Progenitor cell of endocrine pancreas (in vitro differentiated cells): Measurements from ENCODE around the gene ACAA1. TPM values are rescaled to one million over a fixed set of nuclear protein-coding genes. Genes with fewer than 3 reads are reported as not detected.

Experiments used
- DNase-seq: peaks from one replicate; pipeline ENCODE4 v3.0.0; 2021; ENCODE audit warnings: low spot score; ENCODE audit not compliant: unreplicated experiment
- H3K27ac Mint-ChIP-seq: 2 replicates; pipeline ENCODE4 v1.8.0; 2021; ENCODE audit warnings: mild to moderate bottlenecking, moderate library complexity, mixed read lengths
- H3K27me3 Mint-ChIP-seq: 2 replicates; pipeline ENCODE4 v1.8.0; 2021; ENCODE audit warnings: mixed read lengths
- H3K36me3 Mint-ChIP-seq: 2 replicates; pipeline ENCODE4 v1.8.0; 2022; ENCODE audit warnings: mixed read lengths; ENCODE audit not compliant: insufficient read depth
- H3K4me1 Mint-ChIP-seq: 2 replicates; pipeline ENCODE4 v1.8.0; 2021; ENCODE audit warnings: low read depth, mixed read lengths
- H3K4me3 Mint-ChIP-seq: 2 replicates; pipeline ENCODE4 v1.8.0; 2021; ENCODE audit warnings: low read depth, mild to moderate bottlenecking, moderate library complexity, mixed read lengths
- H3K9me3 Mint-ChIP-seq: 2 replicates; pipeline ENCODE4 v1.8.0; 2021; ENCODE audit warnings: low read depth, mixed read lengths
- total RNA-seq: library from RNA; stranded (reverse); gene quantifications from 2 replicates; pipeline ENCODE4 v1.2.1, GENCODE V29; 2021
- TF ChIP-seq, protein P1 (sequence below): fragments of 200-600 bp; sonication (generic); IDR thresholded peaks from one replicate; pipeline ENCODE4 v1.5.0; 2021; ENCODE audit warnings: antibody characterized with exemption, mild to moderate bottlenecking; ENCODE audit not compliant: unreplicated experiment

Gene ACAA1
- total RNA-seq, 1 donor from 2014 or later, result 97.8 TPM

DNA sequence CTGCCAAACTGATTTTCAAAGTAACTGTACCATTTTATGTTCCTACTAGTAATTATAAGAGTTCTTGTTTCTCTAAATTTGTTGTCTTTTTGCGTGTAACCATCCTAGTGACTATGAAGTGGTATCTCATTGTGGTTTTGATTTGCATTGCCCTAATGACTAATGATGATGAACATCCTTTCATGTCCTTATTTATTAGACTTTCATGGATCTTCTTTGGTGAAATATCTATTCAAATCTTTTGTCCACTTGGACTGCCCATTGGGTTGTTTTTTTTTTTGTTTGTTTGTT, 32.0 kb upstream of the ACAA1 start:
- H3K4me3 Mint-ChIP-seq, result no peak overlapping the region
- H3K27me3 Mint-ChIP-seq, result no peaks in the 10 kb centered on the region
- DNase-seq, result no peak
- TF ChIP-seq, protein P1, sequence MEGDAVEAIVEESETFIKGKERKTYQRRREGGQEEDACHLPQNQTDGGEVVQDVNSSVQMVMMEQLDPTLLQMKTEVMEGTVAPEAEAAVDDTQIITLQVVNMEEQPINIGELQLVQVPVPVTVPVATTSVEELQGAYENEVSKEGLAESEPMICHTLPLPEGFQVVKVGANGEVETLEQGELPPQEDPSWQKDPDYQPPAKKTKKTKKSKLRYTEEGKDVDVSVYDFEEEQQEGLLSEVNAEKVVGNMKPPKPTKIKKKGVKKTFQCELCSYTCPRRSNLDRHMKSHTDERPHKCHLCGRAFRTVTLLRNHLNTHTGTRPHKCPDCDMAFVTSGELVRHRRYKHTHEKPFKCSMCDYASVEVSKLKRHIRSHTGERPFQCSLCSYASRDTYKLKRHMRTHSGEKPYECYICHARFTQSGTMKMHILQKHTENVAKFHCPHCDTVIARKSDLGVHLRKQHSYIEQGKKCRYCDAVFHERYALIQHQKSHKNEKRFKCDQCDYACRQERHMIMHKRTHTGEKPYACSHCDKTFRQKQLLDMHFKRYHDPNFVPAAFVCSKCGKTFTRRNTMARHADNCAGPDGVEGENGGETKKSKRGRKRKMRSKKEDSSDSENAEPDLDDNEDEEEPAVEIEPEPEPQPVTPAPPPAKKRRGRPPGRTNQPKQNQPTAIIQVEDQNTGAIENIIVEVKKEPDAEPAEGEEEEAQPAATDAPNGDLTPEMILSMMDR, result no peak
- H3K27ac Mint-ChIP-seq, result no peak overlapping the region
- H3K36me3 Mint-ChIP-seq, result no peaks in the 10 kb centered on the region
- H3K9me3 Mint-ChIP-seq, result no peaks in the 10 kb centered on the region
- peaks cover 16% of the 10 kb centered on the region for H3K4me1 Mint-ChIP-seq

GRCh38 chr3:38168151-38169026, 31.5 kb upstream of the ACAA1 start:
- H3K4me3 Mint-ChIP-seq, result no peak overlapping the region
- peaks cover 16% of the 10 kb centered on the region for H3K4me1 Mint-ChIP-seq
- H3K27me3 Mint-ChIP-seq, result no peaks in the 10 kb centered on the region
- H3K36me3 Mint-ChIP-seq, result no peaks in the 10 kb centered on the region
- no peak for DNase-seq
- no peak overlapping the region for H3K27ac Mint-ChIP-seq
- TF ChIP-seq, protein P1, result no peak
- H3K9me3 Mint-ChIP-seq, result no peaks in the 10 kb centered on the region

DNA sequence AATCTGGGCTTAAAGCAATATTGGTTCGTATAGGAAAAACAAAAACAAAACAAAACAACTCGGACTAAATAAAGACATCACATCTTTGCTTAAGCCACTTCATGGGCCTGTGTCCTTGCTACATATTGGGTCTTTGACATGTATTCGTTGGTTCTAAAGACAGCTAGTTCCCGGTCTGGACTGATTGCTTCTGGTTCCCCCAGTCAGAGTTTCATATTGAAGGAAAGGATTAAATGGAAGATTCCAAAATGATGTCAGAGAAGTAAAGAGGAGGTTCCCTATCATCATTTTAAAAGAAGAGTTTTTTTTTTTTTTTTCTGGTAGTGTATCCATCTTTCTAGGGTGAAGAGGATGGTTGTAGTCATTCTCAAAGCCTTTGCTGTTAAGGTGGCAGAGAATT, 30.7 kb upstream of the ACAA1 start:
- TF ChIP-seq, protein P1, result no peak
- DNase-seq, result no peak
- Mint-ChIP-seq H3K27ac (no peak overlapping the region), H3K9me3 (no peaks in the 10 kb centered on the region), H3K4me3 (peak overlapping the region; percentile 85), H3K36me3 (no peaks in the 10 kb centered on the region), H3K27me3 (no peaks in the 10 kb centered on the region), H3K4me1 (peaks cover 16% of the 10 kb centered on the region)

GRCh38 chr3:38165722-38166387, 28.9 kb upstream of the ACAA1 start:
- Mint-ChIP-seq H3K9me3 (no peaks in the 10 kb centered on the region), H3K4me1 (peaks cover 16% of the 10 kb centered on the region), H3K27me3 (no peaks in the 10 kb centered on the region), H3K4me3 (peak overlapping the region; percentile 85), H3K36me3 (no peaks in the 10 kb centered on the region), H3K27ac (peak overlapping the region; percentile 99)
- TF ChIP-seq, protein P1, result no peak
- peak; percentile 50 for DNase-seq

DNA sequence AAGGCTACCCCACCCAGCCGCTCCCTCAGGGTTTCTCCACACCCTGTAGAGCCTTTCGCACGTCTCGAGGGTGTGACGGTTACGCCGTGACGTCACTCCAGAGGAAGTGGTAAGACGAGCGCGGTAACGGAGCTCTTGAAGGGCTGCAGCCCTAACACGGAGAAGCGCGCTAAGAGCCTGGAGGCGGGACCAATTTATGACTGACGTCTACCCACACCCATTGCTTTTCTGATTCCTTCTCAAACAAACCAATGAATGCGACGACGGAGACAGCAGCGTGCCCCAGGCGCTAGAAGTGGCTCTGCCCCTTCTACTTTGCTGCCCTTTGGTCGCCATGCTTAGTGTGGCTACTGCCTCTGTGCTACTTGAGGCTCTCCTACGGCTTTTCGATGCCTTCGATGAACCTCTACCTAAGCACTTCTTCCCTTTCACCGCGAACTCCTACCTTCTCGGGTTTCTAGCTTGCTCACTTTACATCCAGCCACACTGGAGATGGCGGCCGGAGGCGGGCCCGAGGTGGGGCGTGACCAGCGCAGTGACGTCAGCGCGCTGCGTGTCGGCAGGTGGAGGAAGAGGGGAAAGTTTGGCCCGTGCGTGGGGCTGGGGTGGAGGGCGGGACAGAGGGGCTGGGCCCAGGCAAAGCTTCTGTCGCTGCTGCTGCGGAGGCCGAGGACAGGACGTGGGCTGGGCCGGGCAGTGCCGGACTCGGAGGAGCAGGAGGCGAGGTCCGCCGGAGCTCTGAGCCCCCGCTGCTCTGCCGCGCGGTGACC, 28.2 kb upstream of the ACAA1 start, which contains the start of gene OXSR1:
Gene OXSR1 (plus strand): TSS at position 586 of the 770 bp plus-strand sequence. CDS start 340 bp downstream, outside the sequence.
- Mint-ChIP-seq H3K36me3 (no peaks in the 10 kb centered on the region), H3K27me3 (no peaks in the 10 kb centered on the region), H3K4me1 (peaks cover 14% of the 10 kb centered on the region), H3K4me3 (peak within 1 kb of the TSS; percentile 85), H3K27ac (peak within 1 kb of the TSS; percentile 99), H3K9me3 (no peaks in the 10 kb centered on the region)
- DNase-seq, result peak; percentile 87
- TF ChIP-seq, protein P1, result no peak
